ENCODE data around the gene RBBP4.

RBBP4 gene

DNA sequence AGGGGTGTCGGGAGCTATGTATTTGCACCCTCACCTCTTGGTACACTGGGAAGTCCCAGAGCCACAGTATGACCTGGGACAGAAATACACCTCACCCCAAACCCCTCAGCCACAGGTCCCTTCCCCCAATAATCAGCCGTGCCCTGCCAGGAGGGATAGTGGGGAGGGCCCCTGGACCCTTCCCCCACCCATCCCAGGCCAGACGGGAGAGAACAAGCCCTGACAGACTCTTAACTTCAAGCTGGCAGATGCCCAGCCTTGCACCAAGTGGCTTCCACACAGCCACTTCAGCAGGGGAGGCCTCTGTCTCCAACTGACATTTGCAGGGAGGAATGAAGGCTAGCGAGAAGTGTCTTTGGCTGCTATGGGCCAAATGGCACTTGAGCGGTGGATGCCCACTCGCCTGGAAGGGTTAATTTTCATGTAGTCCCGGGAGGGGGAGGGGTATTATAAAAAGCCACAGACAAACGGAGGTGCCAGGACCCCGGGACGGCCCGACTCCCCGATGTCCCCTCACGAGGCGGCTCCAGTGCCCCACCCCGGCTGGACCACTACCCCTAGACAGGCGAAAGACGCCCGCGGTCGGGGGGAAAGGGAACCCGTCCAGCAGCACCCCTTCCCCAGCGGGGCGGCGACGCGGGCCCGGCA, 51.1 kb downstream of the RBBP4 start:
- H3K27ac ChIP-seq: no peak overlapping the region
- TF ChIP-seq ZFX (IDR thresholded peaks at IDR 0.05): no peak
- TF ChIP-seq, protein P1, sequence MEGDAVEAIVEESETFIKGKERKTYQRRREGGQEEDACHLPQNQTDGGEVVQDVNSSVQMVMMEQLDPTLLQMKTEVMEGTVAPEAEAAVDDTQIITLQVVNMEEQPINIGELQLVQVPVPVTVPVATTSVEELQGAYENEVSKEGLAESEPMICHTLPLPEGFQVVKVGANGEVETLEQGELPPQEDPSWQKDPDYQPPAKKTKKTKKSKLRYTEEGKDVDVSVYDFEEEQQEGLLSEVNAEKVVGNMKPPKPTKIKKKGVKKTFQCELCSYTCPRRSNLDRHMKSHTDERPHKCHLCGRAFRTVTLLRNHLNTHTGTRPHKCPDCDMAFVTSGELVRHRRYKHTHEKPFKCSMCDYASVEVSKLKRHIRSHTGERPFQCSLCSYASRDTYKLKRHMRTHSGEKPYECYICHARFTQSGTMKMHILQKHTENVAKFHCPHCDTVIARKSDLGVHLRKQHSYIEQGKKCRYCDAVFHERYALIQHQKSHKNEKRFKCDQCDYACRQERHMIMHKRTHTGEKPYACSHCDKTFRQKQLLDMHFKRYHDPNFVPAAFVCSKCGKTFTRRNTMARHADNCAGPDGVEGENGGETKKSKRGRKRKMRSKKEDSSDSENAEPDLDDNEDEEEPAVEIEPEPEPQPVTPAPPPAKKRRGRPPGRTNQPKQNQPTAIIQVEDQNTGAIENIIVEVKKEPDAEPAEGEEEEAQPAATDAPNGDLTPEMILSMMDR (conservative IDR thresholded peaks at IDR 0.05): no peak

DNA sequence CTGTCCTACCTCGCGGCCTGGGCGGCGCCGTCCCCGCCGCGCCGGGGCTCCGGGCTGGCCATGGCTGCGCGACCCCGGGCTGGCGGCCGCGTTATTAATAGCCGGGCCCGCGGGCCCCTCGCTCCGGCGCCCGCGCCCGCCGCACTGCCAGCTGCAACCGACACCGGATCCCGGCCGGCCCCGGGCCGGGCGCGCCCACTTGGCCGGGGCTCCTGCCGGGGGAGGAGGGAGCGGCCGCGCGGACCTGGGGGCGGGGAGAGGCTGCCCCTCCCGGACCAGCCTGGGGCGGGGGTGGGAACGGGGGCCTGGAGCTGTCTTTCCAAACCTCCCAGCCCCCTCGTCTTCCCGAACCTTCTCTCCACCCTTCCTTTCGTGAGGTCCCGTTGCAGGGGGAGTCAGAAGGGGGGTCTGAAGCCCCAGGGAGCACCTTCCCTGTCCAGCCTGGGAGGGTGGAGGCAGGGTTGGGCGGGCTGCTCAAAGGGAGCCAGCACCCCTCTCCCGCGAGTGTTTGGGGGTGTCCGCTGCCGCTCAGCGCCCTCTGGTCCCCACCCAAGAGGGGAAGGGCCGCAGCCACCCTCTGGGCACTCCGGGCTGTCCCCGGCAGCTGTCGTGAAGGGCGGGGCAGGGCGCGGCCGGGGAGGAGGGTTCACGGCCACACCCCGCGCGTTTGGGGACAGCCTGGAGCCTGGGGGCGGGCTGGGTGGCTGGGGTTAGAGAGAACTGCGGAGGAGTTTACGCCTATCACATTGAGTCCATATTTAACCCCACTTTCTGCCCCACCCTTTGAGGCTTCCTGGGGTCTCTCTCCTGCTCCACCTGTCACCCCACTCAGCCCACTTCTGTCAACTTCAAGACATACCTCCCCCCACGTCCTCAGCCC, 51.8 kb downstream of the RBBP4 start, which contains the start of gene SYNC:
Gene SYNC, minus strand, starts transcription at position 172 of the 880 bp plus-strand sequence. Its CDS starts 110 bp downstream, at position 62.
- no peak within 1 kb of the TSS for H3K27ac ChIP-seq
- no peak for TF ChIP-seq ZFX (IDR thresholded peaks at IDR 0.05)
- TF ChIP-seq, protein P1 (conservative IDR thresholded peaks at IDR 0.05): no peak

DNA sequence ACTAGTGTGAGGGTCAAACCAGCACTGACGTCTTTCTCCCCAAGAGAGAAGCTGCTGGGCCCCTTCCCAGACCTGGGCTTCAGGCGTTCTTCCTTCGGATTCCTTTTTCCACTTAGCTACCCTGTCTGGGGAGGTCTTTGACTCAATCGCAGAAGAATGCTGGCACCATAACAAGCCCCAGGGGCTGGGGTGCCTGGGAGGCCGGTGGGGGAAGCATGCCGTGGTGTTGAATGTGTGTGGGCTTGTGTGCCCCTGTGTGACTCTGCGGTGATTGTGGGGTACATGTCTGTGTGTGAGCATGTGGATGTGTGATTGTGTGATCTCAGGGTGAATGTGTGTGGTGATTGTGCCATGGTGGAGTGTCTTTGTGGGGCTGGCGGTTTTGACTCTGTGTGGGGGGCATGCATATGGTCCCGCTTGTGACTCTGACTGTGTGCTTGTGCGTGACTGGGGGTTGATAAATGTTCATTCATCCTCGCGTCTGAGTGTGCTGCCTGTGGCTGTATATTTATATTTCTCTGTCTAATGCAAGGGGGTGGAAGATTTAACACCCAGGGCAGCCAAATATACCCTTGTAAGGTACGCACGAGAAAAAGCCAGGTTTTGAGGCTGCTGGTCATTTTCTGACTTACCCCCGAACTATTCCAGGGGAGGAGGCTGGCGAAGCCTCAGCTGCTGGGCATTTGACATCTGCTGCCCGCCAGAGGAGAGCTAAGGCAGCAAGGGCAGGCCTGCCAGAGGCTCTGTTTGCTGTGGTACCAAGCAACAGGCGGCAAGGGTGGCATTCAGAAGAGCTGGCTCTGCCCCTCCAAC, 52.7 kb downstream of the RBBP4 start:
- no peak overlapping the region for H3K27ac ChIP-seq
- TF ChIP-seq, protein P1 (conservative IDR thresholded peaks at IDR 0.05): no peak
- TF ChIP-seq ZFX (IDR thresholded peaks at IDR 0.05): no peak

DNA sequence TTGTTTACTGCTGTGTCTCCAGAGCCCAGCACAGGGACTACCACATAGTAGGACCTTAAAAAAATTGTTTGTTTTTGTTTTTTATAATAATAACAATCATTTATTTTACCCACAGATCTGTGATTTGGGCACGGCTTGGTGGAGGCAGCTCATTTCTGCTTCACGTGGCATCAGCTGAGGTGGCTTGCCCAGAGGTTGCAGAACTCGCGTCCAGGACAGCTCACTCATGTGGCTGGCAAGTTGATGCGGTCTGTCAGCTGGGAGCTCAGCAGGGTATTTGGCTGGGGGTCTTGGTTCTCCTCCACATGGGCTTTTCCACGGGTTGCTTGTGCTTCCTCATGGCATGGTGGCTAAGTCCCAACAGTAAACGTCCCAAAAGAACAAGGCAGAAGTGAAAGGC, 54.5 kb downstream of the RBBP4 start:
- TF ChIP-seq ZFX (IDR thresholded peaks at IDR 0.05): no peak
- TF ChIP-seq, protein P1 (conservative IDR thresholded peaks at IDR 0.05): no peak

DNA sequence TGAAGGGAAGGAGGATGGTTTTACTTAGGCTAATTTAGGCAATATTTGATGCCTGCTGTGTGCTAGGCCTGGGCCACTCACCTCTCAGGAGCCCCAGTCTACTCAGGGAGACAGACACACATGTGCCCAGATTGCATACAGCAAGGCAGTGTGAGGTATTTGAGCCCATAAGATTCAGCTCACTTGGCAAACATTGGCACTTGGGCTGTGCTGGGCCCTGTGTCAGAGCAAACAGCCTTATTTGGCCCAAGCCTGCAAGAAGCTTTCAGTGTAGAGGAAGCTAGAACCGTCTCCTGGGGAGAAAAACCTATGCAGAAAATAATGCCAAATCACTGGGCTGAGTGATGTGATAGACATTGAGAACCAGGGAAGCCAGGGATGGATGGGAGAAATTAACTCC, 55.5 kb downstream of the RBBP4 start:
- H3K27ac ChIP-seq: peak overlapping the region; percentile 33
- TF ChIP-seq, protein P1 (conservative IDR thresholded peaks at IDR 0.05): no peak
- no peak for TF ChIP-seq ZFX (IDR thresholded peaks at IDR 0.05)

More for the DNA sequence above, 54.5 kb downstream of the RBBP4 start:
- no peak overlapping the region for H3K27ac ChIP-seq

DNA sequence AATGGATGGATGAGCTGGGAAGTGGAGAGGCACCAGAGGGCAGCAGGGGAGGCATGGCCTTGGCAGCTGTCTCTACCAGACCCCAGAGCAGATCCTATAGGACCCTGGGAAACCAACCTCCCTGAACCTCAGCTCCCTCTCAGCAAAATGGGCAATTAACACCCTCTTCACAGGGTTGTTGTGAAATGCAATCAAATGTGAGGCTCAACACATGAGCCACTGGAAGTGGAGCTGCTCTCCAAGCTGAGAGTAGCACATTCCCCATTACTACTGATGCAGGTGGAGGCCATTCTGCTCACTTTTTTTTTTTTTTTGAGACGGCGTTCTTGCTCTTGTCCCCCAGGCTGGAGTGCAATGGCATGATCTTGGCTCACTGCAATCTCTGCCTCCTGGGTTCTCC, 58.1 kb downstream of the RBBP4 start:
- H3K27ac ChIP-seq: no peak overlapping the region
- TF ChIP-seq, protein P1 (conservative IDR thresholded peaks at IDR 0.05): no peak
- TF ChIP-seq ZFX (IDR thresholded peaks at IDR 0.05): no peak
